Mesendoderm (in vitro differentiated cells): Measurements from ENCODE around the gene HSPA13.

Experiments used
- DNase-seq: peaks from one replicate; pipeline ENCODE4 v3.0.0; 2013
- H2AK5ac ChIP-seq: 2 replicates; pipeline ENCODE4 v1.6.1; 2013; ENCODE audit warnings: low read length, inconsistent platforms
- H2BK120ac ChIP-seq: 2 replicates; pipeline ENCODE4 v1.6.1; 2013; ENCODE audit warnings: low read depth, mild to moderate bottlenecking, low read length, moderate library complexity, mixed read lengths
- H2BK15ac ChIP-seq: replicated peaks from 2 replicates; pipeline ENCODE4 v1.6.1; 2013; ENCODE audit warnings: low read depth, mild to moderate bottlenecking, moderate library complexity
- H2BK5ac ChIP-seq: 2 replicates; pipeline ENCODE4 v1.6.1; 2013; ENCODE audit warnings: low read length, inconsistent platforms
- H3K18ac ChIP-seq: 2 replicates; pipeline ENCODE4 v1.6.1; 2013; ENCODE audit warnings: mild to moderate bottlenecking, low read length, mixed read lengths
- H3K23ac ChIP-seq: one replicate; pipeline ENCODE4 v1.6.1; 2013; ENCODE audit warnings: low read length
- H3K27ac ChIP-seq: 2 replicates; pipeline ENCODE4 v1.5.1; 2013; ENCODE audit warnings: low read depth, mild to moderate bottlenecking, inconsistent platforms, low read length, moderate library complexity
- H3K27me3 ChIP-seq: 2 replicates; pipeline ENCODE4 v1.6.1; 2013; ENCODE audit warnings: low read length, control low read depth, mild to moderate bottlenecking, inconsistent platforms; ENCODE audit not compliant: insufficient read depth, poor library complexity
- H3K36me3 ChIP-seq: 2 replicates; pipeline ENCODE4 v1.6.1; 2013; ENCODE audit warnings: low read length, inconsistent platforms; ENCODE audit not compliant: control insufficient read depth, insufficient read depth
- H3K4ac ChIP-seq: one replicate; pipeline ENCODE4 v1.6.1; 2013; ENCODE audit warnings: low read depth, mild to moderate bottlenecking, low read length, moderate library complexity
- H3K4me1 ChIP-seq: 2 replicates; pipeline ENCODE4 v1.6.1; 2013; ENCODE audit warnings: low read depth, low read length, inconsistent platforms; ENCODE audit not compliant: control insufficient read depth
- H3K4me2 ChIP-seq: 2 replicates; pipeline ENCODE4 v1.6.1; 2013; ENCODE audit warnings: low read length
- H3K4me3 ChIP-seq: 2 replicates; pipeline ENCODE4 v1.5.1; 2013; ENCODE audit warnings: mild to moderate bottlenecking, low read length
- H3K56ac ChIP-seq: one replicate; pipeline ENCODE4 v1.6.1; 2013; ENCODE audit warnings: low read length
- H3K79me1 ChIP-seq: 2 replicates; pipeline ENCODE4 v1.6.1; 2013; ENCODE audit warnings: low read length, inconsistent platforms
- H3K79me2 ChIP-seq: 2 replicates; pipeline ENCODE4 v1.6.1; 2013; ENCODE audit warnings: mild to moderate bottlenecking, low read length; ENCODE audit not compliant: control insufficient read depth, insufficient read depth
- H3K9ac ChIP-seq: 2 replicates; pipeline ENCODE4 v1.6.1; 2013; ENCODE audit warnings: low read length, inconsistent platforms
- H4K5ac ChIP-seq: one replicate; pipeline ENCODE4 v1.6.1; 2013; ENCODE audit warnings: low read length
- H4K8ac ChIP-seq: one replicate; pipeline ENCODE4 v1.6.1; 2013; ENCODE audit warnings: low read depth, mild to moderate bottlenecking, control low read depth, low read length, moderate library complexity
- WGBS: extraction: QIAGEN DNeasy Blood & Tissue Kit; methylation state at CpG from one replicate; pipeline ENCODE4 v1.1.7; 2013; ENCODE audit warnings: low lambda C conversion rate, missing lambda C conversion rate; ENCODE audit not compliant: insufficient coverage; ENCODE audit errors: extremely low coverage; 5-methylcytosine and 5-hydroxymethylcytosine counted together

HSPA13 gene

DNA sequence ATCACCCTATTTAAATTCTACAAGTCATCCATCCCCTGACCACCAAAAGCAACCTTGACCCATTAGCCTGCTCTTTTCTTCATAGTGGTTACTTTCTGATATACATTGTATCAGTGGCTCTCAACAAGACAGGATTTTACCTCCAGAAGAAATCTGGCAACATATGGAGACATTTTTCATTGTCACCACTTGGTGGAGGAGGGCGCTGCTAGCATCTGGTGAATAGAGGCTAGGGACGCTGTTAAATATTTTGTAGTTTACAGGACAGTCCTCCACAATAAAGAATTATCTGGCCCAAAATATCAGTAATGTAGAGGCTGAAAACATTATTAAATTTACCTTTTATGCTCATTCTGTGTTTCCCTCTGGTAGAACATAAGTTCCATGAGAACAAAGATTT, 6.1 kb downstream of the HSPA13 start:
- Histone ChIP-seq H3K4me3 (no peak overlapping the region), H3K4me1 (no peaks in the 10 kb centered on the region), H3K23ac (no peak overlapping the region), H3K56ac (no peak overlapping the region), H3K27me3 (no peaks in the 10 kb centered on the region), H3K4ac (no peak overlapping the region), H3K27ac (no peak overlapping the region), H2BK5ac (no peak overlapping the region), H3K18ac (no peak overlapping the region), H2AK5ac (no peak overlapping the region), H3K79me1 (peaks cover 3% of the 10 kb centered on the region), H4K5ac (no peak overlapping the region), H4K8ac (no peak overlapping the region), H2BK120ac (no peak overlapping the region), H3K9ac (no peak overlapping the region), H3K79me2 (peaks cover 6% of the 10 kb centered on the region), H3K36me3 (peaks cover 18% of the 10 kb centered on the region), H2BK15ac (no peak overlapping the region), H3K4me2 (no peak overlapping the region)
- WGBS = no CpG with 5 or more reads among the region's 2 CpGs
- peak; percentile 26 for DNase-seq

DNA sequence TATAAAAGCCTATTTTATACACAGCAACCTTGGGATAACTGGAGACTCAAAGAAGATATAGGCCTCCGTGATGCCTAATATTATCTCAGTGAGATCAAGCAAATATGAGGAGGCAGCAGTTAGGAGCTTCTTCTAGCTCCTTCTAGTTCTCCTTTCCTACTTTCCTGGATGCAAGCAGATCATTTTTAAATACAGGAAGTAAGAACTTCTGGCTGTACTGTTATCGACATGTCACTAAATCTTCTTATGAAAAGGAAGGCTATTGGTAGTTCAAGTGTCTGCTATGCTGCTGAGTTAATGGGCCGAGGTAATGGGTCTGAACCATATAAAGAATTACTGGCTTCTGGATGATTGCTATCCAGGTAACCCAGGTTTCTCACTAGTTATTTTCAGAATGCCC, 15.9 kb downstream of the HSPA13 start:
- no peak overlapping the region for H4K8ac ChIP-seq
- H2BK15ac ChIP-seq = no peak overlapping the region
- H3K27me3 ChIP-seq = no peaks in the 10 kb centered on the region
- no peak overlapping the region for H2BK120ac ChIP-seq
- no peak for DNase-seq
- H3K79me1 ChIP-seq = no peaks in the 10 kb centered on the region
- no peak overlapping the region for H3K56ac ChIP-seq
- no peaks in the 10 kb centered on the region for H3K79me2 ChIP-seq
- no peaks in the 10 kb centered on the region for H3K36me3 ChIP-seq
- no peak overlapping the region for H3K9ac ChIP-seq
- no CpG with 5 or more reads among the region's 3 CpGs for WGBS
- H2BK5ac ChIP-seq = no peak overlapping the region
- H3K4ac ChIP-seq = no peak overlapping the region
- no peak overlapping the region for H3K23ac ChIP-seq
- H3K4me2 ChIP-seq = no peak overlapping the region
- H3K18ac ChIP-seq = no peak overlapping the region
- H3K4me1 ChIP-seq = no peaks in the 10 kb centered on the region
- no peak overlapping the region for H2AK5ac ChIP-seq
- no peak overlapping the region for H4K5ac ChIP-seq
- no peak overlapping the region for H3K27ac ChIP-seq
- H3K4me3 ChIP-seq = no peak overlapping the region

DNA sequence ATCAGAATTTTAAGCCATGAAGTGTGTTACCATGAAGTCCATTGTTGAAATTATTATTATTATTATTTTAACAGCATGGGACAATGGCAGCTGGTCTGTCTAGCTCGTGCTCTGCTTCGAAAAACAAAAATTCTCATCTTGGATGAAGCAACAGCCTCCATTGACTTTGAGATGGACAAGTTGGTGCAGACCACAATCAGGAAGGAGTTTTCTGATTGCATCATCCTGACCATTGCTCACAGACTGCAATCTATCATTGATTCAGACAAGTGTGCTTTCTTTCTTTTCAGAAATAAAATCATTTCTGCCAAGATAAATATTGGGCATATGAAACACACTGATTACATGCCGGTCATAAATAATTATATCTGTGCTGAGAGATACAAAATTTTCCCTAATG, 21.0 kb downstream of the HSPA13 start:
- no peak overlapping the region for H3K4ac ChIP-seq
- no peak overlapping the region for H4K5ac ChIP-seq
- no peak overlapping the region for H3K9ac ChIP-seq
- H3K4me3 ChIP-seq = no peak overlapping the region
- no peak overlapping the region for H2BK120ac ChIP-seq
- no peak overlapping the region for H2BK5ac ChIP-seq
- no peak overlapping the region for H4K8ac ChIP-seq
- H3K79me1 ChIP-seq = no peaks in the 10 kb centered on the region
- no peak overlapping the region for H3K23ac ChIP-seq
- H3K27ac ChIP-seq = no peak overlapping the region
- WGBS = no CpG with 5 or more reads among the region's 3 CpGs
- H3K4me2 ChIP-seq = no peak overlapping the region
- DNase-seq = no peak
- no peaks in the 10 kb centered on the region for H3K79me2 ChIP-seq
- H3K27me3 ChIP-seq = no peaks in the 10 kb centered on the region
- H3K56ac ChIP-seq = no peak overlapping the region
- no peak overlapping the region for H3K18ac ChIP-seq
- H3K4me1 ChIP-seq = no peaks in the 10 kb centered on the region
- H3K36me3 ChIP-seq = no peaks in the 10 kb centered on the region
- H2AK5ac ChIP-seq = no peak overlapping the region
- no peak overlapping the region for H2BK15ac ChIP-seq

DNA sequence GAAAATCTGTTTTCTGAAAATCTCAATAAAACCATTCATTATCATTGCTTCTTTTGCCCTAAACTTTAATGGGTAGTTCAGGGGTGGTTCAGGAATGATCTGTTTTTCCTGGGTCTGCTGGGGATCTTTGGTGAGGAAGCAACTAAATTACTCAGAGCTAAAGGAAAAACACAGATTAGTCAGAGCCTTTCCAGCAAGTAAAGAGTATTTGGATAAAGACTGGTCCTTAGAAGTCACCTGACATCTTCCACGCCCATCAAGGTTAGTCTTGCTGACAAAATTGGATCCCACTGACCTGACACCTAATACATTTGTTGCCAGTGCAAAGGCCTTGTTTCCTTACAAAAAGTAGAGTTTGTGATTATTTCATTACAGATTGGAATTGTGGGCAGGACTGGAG, 24.2 kb downstream of the HSPA13 start:
- no peaks in the 10 kb centered on the region for H3K4me1 ChIP-seq
- H3K27me3 ChIP-seq = no peaks in the 10 kb centered on the region
- no peak overlapping the region for H3K27ac ChIP-seq
- H3K4ac ChIP-seq = no peak overlapping the region
- H3K79me2 ChIP-seq = no peaks in the 10 kb centered on the region
- no peak overlapping the region for H3K56ac ChIP-seq
- H2BK15ac ChIP-seq = no peak overlapping the region
- no peak overlapping the region for H3K23ac ChIP-seq
- no peak overlapping the region for H3K4me3 ChIP-seq
- H3K9ac ChIP-seq = no peak overlapping the region
- H3K18ac ChIP-seq = no peak overlapping the region
- no peak overlapping the region for H3K4me2 ChIP-seq
- no peak overlapping the region for H2BK120ac ChIP-seq
- H2AK5ac ChIP-seq = no peak overlapping the region
- no CpG with 5 or more reads among the region's 1 CpG for WGBS
- H3K79me1 ChIP-seq = no peaks in the 10 kb centered on the region
- H2BK5ac ChIP-seq = no peak overlapping the region
- peak overlapping the region; percentile 52 for H4K5ac ChIP-seq
- no peak for DNase-seq
- H3K36me3 ChIP-seq = no peaks in the 10 kb centered on the region
- no peak overlapping the region for H4K8ac ChIP-seq

DNA sequence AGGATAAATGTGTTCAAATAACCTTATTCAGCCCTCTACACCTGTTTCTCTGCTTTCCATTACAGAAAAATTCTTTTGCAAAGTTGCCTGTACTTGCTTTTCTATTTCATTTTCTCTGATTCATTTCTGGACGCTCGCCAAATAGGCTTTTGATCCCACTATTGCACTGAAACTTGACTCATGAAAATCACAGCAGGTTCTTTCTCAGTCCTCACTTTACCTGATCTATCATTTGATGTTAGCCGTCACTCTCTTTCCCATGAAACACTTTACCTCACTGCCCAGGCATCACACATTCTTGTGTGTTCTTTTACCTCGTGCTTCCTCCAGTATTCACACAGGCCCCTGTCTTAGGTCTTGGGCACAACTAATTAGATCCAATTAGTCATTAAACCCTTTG, 26.2 kb downstream of the HSPA13 start:
- Histone ChIP-seq H2BK5ac (no peak overlapping the region), H4K8ac (no peak overlapping the region), H3K4ac (no peak overlapping the region), H3K23ac (no peak overlapping the region), H3K79me2 (no peaks in the 10 kb centered on the region), H3K27ac (no peak overlapping the region), H3K36me3 (no peaks in the 10 kb centered on the region), H3K4me2 (no peak overlapping the region), H3K18ac (no peak overlapping the region), H3K4me1 (no peaks in the 10 kb centered on the region), H2BK15ac (no peak overlapping the region), H3K4me3 (no peak overlapping the region), H2AK5ac (no peak overlapping the region), H3K27me3 (no peaks in the 10 kb centered on the region), H3K56ac (no peak overlapping the region), H3K9ac (no peak overlapping the region), H3K79me1 (no peaks in the 10 kb centered on the region), H2BK120ac (no peak overlapping the region), H4K5ac (no peak overlapping the region)
- no peak for DNase-seq
- no CpG with 5 or more reads among the region's 4 CpGs for WGBS

DNA sequence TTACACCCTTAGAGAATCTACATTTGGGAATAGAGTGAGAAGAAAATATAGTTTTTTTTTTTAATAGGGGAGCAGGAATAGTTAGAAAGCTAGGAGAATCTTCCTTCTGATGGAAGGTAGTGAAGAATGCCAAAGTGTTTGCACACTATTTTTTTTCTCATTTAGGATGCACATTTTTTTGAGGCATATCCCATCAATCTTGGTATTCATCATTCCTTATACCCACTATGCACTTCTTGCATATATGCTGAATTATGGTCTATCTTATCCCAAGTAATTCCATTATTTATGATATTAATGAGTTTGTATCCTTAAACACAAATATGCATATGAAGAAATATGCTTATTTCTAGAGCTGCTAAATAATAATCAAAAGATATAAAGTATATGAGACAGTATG, 28.4 kb downstream of the HSPA13 start:
- Histone ChIP-seq H4K8ac (no peak overlapping the region), H2AK5ac (no peak overlapping the region), H2BK5ac (no peak overlapping the region), H3K4ac (no peak overlapping the region), H4K5ac (no peak overlapping the region), H3K4me3 (no peak overlapping the region), H3K27ac (no peak overlapping the region), H3K18ac (no peak overlapping the region), H2BK120ac (no peak overlapping the region), H3K79me2 (no peaks in the 10 kb centered on the region), H3K27me3 (no peaks in the 10 kb centered on the region), H3K36me3 (no peaks in the 10 kb centered on the region), H2BK15ac (no peak overlapping the region), H3K9ac (no peak overlapping the region), H3K4me2 (no peak overlapping the region), H3K79me1 (no peaks in the 10 kb centered on the region), H3K56ac (no peak overlapping the region), H3K4me1 (no peaks in the 10 kb centered on the region), H3K23ac (no peak overlapping the region)
- DNase-seq = no peak
